Osteoblast (primary cell): ENCODE results near the gene SNAI1. TPM values are rescaled to one million over a fixed set of nuclear protein-coding genes. Genes with fewer than 3 reads are reported as not detected.

Source experiments
- DNase-seq: peaks from one replicate; pipeline ENCODE4 v3.0.0; 2011; ENCODE audit warnings: low spot score, mixed read lengths; ENCODE audit not compliant: insufficient read length; ENCODE audit errors: missing footprints
- H2AFZ ChIP-seq: 2 replicates; pipeline ENCODE4 v1.6.0; 2011; ENCODE audit warnings: mild to moderate bottlenecking, low read length
- H3K27ac ChIP-seq: 2 replicates; pipeline ENCODE4 v1.5.1; 2011; ENCODE audit warnings: mild to moderate bottlenecking, low read depth, low read length, moderate library complexity
- H3K27me3 ChIP-seq: 2 replicates; pipeline ENCODE4 v1.6.0; 2012; ENCODE audit warnings: mild to moderate bottlenecking, control low read depth, inconsistent platforms, low read length, moderate library complexity; ENCODE audit not compliant: insufficient read depth
- H3K36me3 ChIP-seq: 2 replicates; pipeline ENCODE4 v1.5.1; 2011; ENCODE audit warnings: mild to moderate bottlenecking, low read length, control low read depth, moderate library complexity; ENCODE audit not compliant: insufficient read depth
- H3K4me1 ChIP-seq: 2 replicates; pipeline ENCODE4 v1.5.1; 2011; ENCODE audit warnings: mild to moderate bottlenecking, low read length, control low read depth, moderate library complexity; ENCODE audit not compliant: insufficient read depth
- H3K4me2 ChIP-seq: 2 replicates; pipeline ENCODE4 v1.6.0; 2011; ENCODE audit warnings: mild to moderate bottlenecking, low read length; ENCODE audit not compliant: insufficient read depth
- H3K4me3 ChIP-seq: fragments of 200-600 bp; sonication (generic); 3 replicates; pipeline ENCODE4 v1.5.1; 2012; ENCODE audit warnings: mild to moderate bottlenecking, low read length, inconsistent platforms; ENCODE audit not compliant: insufficient read depth
- H3K79me2 ChIP-seq: 2 replicates; pipeline ENCODE4 v1.6.0; 2012; ENCODE audit warnings: mild to moderate bottlenecking, low read length, control low read depth, inconsistent platforms; ENCODE audit not compliant: insufficient read depth
- H3K9me3 ChIP-seq: 2 replicates; pipeline ENCODE4 v1.5.1; 2011; ENCODE audit warnings: low read depth, low read length, control low read depth
- H4K20me1 ChIP-seq: 2 replicates; pipeline ENCODE4 v1.6.0; 2012; ENCODE audit warnings: mild to moderate bottlenecking, low read length, control low read depth; ENCODE audit not compliant: insufficient read depth
- CTCF ChIP-seq: IDR thresholded peaks from 2 replicates; pipeline ENCODE4 v1.5.1; 2011; ENCODE audit warnings: mild to moderate bottlenecking, low read depth, low read length, moderate library complexity; ENCODE audit errors: extremely low read depth
- total RNA-seq: library from RNA; depleted of rRNA; stranded (reverse); fragments of >200 nt; gene quantifications from 2 replicates; pipeline ENCODE4 v1.2.3, GENCODE V29; 2012

The SNAI1 gene
- total RNA-seq, 1 donor = 1.8 TPM

GRCh38 chr20:49937027-49937929 lies 45.5 kb upstream of the SNAI1 start:
- Histone ChIP-seq H3K4me2 (peak overlapping the region; percentile 99), H3K27ac (peak overlapping the region; percentile 87), H4K20me1 (peaks cover 43% of the 10 kb centered on the region), H3K79me2 (peaks cover 61% of the 10 kb centered on the region), H3K36me3 (peaks cover 22% of the 10 kb centered on the region), H3K27me3 (no peaks in the 10 kb centered on the region), H3K4me3 (peak overlapping the region; percentile 80), H3K4me1 (peaks cover 24% of the 10 kb centered on the region), H3K9me3 (no peaks in the 10 kb centered on the region), H2AFZ (peak overlapping the region; percentile 65)
- no peak for DNase-seq
- no peak for TF ChIP-seq CTCF

GRCh38 chr20:49938173-49939163 lies 44.3 kb upstream of the SNAI1 start:
- TF ChIP-seq CTCF = no peak
- peaks cover 24% of the 10 kb centered on the region for H3K4me1 ChIP-seq
- no peak overlapping the region for H2AFZ ChIP-seq
- peak overlapping the region; percentile 87 for H3K27ac ChIP-seq
- H3K4me2 ChIP-seq = peak overlapping the region; percentile 99
- H3K9me3 ChIP-seq = no peaks in the 10 kb centered on the region
- H3K36me3 ChIP-seq = peaks cover 34% of the 10 kb centered on the region
- peak; percentile 84 for DNase-seq
- H3K4me3 ChIP-seq = peak overlapping the region; percentile 80
- peaks cover 72% of the 10 kb centered on the region for H3K79me2 ChIP-seq
- H4K20me1 ChIP-seq = peaks cover 46% of the 10 kb centered on the region
- H3K27me3 ChIP-seq = no peaks in the 10 kb centered on the region

GRCh38 chr20:49941456-49941855 lies 41.3 kb upstream of the SNAI1 start:
- H3K79me2 ChIP-seq = peaks cover 95% of the 10 kb centered on the region
- no peaks in the 10 kb centered on the region for H3K9me3 ChIP-seq
- H3K4me2 ChIP-seq = no peak overlapping the region
- peaks cover 59% of the 10 kb centered on the region for H3K36me3 ChIP-seq
- peaks cover 24% of the 10 kb centered on the region for H3K4me1 ChIP-seq
- no peak for DNase-seq
- H3K4me3 ChIP-seq = no peak overlapping the region
- H2AFZ ChIP-seq = no peak overlapping the region
- H4K20me1 ChIP-seq = peaks cover 50% of the 10 kb centered on the region
- TF ChIP-seq CTCF = no peak
- H3K27ac ChIP-seq = no peak overlapping the region
- H3K27me3 ChIP-seq = no peaks in the 10 kb centered on the region
